Heart left ventricle (tissue), 13 donors: ENCODE measurements around the gene NEDD4L.

ENCODE experiments used
- CTCF ChIP-seq, 12 donors: fragments of 200-600 bp; sonication (generic) in 4 of 12; IDR thresholded peaks; one replicate each; pipeline versions ENCODE4 v1.5.0 to v1.8.0; 2018 to 2022; ENCODE audit warnings: antibody characterized with exemption in 12 of 12, mild to moderate bottlenecking in 5 of 12
- POLR2A ChIP-seq, 2 donors: fragments of 450-650 bp; IDR thresholded peaks; one replicate each; pipeline ENCODE4 v1.6.1; 2017; ENCODE audit warnings: antibody characterized with exemption in 2 of 2, mild to moderate bottlenecking in 2 of 2, moderate library complexity in 2 of 2
- donor health status: ischemic (EF 13 %, LVEDD 7.1; RV severe dilation, severe dysfunction).
- donor health status: DM: no; HTN: yes; CAD: no.
- donor health status: DM: no; HTN: no; CAD: no.
- donor health status: ischemic (EF 25% LVEDD 6.9; RV normal size, moderate dysfunction).
- donor health status: ischemic (EF 25% LVEDD 5.7; RV mildly dilated, moderate dysfunction).
- donor health status: ischemic (EF 35%, LVEDD 5.7; RV mildly dilated, moderate dysfunction).
- donor health status: nonischemic (EF 11% LVEDD 7.7; RV severe dilation, severe dysfunction).
- donor health status: DM: yes; HTN: yes; CAD: no.
- donor health status: PGD.
- donor health status: ischemic (EF 29% LVEDD 5.4; RV normal size, mild dysfunction).
- donor health status: nonischemic (EF 23%, LVEDD 6.1; RV moderate dilation, normal function).

DNA sequence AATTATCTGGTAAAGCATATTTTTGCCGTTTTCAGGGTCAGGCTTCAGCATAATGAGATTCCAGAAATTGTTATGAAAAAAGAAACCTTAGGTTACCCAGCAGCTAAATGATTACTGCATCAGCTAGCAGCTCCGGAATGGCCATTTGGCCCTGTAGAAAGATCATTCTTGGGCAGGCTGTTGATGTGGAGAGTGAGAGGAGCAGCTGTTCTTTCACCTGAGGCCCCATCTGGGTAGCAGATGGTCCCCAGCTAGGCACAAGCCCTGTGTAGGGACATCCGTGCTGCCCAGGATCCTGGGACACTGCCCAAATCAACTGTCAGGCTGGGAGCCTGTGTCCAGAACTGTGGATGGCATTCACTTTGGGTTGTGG is 61.8 kb downstream of the NEDD4L start:
- TF ChIP-seq CTCF (IDR thresholded peaks at IDR 0.05) (no peak), POLR2A (IDR thresholded peaks at IDR 0.05) (no peak)
